NCI-H187 (cell line): Measurements from ENCODE around the gene CYSRT1.

ENCODE experiments used
- DNase-seq, 2 experiments: peaks; one replicate each; lab custom pipeline; 2025; lab: John Stamatoyannopoulos, UW

Gene CYSRT1

DNA sequence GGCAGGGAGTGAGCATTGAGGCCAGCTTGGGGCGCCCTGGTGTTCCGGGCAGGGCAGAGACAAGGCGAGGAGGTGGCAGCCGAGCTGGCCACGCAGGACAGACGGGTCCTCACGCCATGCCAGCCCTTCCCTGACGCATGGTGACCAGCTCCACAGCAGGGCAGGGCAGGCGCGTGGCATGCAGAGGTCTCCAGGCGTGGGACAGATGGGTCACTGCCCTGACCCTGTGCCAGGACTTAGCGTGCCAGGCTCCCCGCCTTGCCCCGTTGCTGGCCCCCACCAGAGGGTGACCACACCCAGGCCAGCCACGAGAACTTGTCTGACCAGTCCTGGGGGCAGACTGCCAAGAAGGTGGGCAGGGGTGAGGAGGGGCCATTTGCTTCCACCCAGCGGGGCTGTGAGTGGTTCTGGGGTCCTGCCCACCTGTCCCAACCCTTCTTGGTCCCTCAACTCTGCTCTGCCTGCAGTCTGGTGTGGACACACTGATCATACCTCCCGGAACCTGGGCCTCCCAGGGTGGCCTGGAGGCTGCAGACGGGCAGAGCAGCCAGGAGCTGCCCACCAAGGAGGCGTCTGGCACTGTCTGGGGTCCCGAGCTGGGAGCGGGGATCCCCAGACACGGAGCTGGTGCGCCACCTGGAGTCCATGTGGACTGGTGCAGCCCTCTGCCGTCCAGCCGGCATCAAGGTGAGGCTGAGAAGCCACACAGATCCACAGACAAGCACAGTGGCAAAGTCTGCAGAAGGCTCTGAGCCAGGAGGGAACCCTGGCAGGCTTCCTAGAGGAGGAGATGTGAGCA lies 2.3 kb downstream of the CYSRT1 start, which contains the start of gene RNF224:
RNF224 (plus strand) TSS at position 449 of the 799 bp plus-strand sequence. CDS start 834 bp downstream, outside the sequence.
- peak in 1 of 2 experiments; percentile 30 for DNase-seq

DNA sequence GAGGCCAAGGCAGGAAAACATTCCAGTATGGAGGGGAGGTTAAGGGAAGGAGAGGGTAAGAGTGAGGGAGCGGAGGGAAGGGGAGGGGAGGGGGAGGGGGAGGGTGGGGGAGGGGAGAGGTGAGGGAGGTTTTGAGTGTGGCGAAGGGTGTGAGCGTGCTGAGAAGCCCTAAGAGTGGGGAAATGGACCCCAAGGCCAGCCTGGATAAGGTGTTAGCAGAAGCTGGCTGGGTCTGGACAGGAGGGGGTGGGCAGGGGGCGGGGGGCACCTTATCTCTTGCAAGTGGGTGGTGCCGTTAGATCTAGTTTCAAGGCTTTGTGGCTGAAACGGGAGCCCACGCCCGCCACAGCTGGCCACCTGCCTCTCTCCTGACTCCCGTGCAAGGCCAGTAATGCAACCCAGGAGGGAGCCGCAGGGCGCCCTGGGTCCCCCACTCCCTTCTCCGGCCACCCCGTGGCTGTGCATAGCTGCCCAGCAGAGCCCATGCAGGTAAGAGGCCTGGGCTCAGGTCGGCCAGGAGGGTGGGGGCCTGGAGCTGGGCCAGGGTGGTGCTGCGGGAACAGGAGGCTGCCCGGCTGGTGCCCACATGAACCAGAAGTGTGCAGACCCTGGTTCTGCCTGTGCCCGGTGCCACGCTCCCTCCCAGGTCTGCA lies 3.0 kb downstream of the CYSRT1 start:
- no peak for DNase-seq

DNA sequence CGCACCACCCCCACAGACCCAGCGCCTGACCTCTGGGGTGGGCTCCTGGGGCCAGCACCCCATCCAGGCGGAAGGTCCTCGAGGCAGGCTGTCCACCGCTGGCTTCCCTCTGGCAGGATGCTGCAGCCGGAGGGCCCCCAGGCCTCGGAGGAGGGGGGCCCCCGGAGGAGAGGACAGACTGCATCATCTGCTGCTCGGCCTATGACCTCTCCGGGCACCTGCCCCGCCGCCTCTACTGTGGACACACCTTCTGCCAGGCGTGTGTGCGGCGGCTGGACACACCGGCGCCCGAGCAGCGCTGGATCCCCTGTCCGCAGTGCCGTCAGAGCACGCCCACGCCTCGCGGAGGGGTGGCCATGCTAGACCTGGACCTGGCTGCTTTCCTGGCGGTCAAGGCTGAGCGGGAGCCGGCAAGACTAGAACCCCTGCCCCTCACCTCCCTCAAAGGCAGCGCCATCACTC lies 3.6 kb downstream of the CYSRT1 start:
- no peak for DNase-seq

DNA sequence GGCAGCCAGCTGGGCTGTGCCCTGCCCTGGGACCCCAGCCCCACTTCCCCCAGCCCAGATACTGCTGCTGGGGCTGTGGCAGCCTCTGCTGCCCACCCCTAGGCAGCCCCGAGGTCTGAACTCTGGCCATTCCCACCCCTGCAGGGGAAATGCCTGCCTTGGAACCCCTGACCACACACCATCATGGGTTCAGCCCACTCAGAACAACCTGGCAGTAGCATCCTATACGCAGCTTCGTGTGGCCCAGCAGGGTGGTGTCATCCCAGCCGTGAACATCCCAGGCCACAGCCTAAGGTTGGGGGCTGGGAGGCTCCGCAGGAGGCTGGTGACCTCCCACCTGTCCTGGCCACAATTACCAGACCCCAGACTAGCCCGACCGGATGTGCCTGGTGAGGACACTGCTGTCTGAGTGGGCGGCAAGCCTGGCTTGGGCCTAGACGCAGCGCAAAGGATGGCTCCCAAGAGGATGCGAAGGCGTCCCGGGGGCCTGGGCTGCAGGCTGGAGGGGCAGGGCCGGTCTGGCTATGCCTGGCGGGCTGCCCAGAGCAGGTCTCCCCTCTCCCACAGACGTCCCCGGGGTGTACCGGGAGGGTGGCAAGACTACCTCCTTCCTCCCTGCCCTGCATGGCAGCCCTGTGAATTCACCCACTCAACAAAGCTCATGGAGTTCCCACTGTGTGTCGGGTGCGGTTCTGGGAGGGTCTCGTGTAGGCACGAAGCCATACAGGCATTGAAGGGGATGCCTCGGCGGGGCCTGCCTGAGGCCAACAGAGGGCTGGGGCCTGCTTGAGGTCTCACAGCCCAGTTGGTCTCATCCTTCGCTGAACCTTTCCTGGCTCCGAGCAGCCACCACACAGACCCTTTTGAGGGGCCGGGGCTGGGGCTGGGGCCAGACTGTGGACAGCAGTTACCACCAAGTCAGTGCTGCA lies 4.3 kb downstream of the CYSRT1 start:
- DNase-seq = no peak

DNA sequence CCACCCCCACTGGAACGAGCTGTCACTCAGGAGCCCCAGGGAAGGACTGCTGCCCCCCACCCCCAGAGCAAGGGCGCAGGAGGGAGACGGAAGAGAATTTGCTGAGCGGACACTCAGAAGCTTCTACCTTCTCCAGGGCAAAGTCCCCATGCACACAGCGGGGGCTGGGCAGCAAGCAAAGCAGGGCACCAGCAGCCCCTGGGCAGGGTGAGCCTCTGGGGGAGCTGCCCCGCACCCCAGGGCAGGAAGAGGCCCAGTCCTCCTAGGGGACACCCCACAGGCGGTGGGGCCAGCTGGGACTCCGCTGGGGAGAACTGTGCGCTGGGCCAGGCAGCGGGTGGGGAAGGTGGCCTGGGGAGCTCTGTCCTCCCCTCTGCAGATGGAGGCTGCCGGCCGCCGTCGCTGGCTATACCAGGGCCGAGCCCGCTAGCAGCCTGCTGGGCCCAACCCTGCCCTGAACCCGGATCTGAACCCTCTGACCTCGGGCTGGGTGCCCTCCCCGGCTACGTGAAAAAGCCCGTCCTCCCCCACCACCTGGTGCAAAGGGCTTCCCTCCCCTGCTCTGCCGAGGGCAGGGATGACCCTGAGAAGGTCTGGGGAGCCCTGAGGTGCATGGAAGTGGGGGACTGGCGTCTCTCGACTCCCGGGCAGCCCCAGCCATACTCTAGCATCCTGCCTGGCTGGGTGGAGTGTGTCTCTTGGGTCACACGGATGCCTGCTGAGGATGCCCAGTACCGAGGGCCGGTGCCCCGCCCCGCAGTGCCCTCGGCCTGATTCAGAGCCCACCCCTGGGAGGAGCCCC lies 5.1 kb downstream of the CYSRT1 start:
- DNase-seq = no peak

DNA sequence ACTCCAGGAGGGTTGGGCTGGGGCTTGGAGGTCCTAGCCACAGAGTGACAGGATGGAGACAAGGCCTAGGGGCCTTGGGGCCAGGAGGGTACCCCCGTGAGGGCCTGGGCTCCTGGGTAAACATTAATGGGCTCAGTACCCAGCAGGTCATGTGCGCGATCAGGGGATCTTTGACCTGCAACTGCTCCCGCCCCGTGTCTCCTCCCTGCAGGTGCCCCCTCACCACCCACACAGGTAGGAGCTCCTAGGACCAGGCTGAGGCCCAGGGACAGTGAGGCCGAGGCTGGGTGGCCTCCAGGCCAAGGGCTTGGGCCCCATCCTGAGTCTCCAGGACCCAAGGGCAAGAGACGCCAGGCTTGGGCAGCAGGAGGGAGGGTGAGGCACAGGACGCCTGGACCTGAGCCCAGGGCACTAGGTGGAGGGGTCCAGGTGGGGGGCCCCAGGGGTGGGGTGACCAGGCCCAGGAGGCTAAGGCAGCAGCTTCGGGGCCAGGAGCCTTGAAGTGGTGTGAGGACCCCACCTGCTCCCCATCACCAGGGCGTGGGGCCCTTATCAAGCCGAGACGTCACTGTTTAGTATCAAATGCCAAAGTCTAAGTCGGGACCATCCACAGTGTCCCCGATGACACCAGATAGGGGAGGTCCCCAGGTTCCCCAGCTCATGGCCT lies 5.9 kb downstream of the CYSRT1 start, which contains the start of gene SLC34A3:
SLC34A3 (plus strand) TSS at position 197 of the 667 bp plus-strand sequence. CDS start 802 bp downstream, outside the sequence.
- no peak for DNase-seq

DNA sequence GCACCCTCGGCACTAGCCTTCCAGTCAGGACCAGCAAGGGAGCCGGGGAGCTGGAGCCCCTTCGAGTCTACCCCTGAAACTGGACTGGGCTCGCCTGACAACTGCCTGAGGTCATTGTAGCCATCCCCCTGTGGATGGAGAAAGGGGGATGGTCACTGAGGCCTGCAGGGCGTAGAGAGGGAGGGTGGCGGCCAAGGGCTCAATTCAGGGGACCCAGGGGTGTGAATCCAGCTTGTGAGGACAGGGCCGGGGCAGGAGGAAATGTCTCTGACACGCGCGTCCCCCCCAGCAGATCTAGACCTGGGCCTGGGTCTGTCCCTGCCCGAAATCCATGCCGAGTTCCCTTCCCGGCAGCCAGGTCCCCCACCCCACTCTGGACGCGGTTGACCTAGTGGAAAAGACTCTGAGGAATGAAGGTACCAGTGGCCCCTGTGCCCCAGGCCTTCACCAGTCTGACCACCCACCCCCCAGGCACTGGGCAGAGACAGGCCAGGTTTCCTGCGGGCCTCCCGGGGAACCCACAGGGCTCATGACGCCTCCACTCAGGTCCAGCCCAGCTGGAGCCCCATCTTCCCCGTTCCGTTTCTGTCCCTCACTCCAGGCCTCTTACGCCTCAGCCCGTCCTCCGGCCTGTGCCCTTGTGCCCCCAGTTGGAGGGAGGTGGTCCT lies 6.5 kb downstream of the CYSRT1 start:
- DNase-seq = no peak

DNA sequence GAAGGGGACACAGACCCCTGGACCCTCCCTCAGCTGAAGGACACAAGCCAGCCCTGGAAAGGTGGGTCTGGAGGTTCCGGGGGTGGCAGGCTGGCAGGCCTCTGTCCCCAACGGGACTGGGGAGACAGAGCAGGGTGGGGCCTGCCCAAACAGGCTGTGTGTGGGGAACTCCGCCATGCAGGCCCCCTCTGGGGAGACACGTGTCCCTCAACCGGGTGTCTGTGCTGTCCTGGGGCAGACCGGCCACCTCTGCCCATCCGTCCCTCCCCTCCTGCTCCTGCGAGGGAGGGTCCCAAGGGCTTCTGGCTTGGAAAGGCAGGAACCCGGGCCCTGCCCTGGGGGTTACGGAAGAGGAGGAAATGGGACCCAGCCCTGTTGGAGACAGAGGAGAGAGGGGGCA lies 7.1 kb downstream of the CYSRT1 start:
- DNase-seq = no peak

DNA sequence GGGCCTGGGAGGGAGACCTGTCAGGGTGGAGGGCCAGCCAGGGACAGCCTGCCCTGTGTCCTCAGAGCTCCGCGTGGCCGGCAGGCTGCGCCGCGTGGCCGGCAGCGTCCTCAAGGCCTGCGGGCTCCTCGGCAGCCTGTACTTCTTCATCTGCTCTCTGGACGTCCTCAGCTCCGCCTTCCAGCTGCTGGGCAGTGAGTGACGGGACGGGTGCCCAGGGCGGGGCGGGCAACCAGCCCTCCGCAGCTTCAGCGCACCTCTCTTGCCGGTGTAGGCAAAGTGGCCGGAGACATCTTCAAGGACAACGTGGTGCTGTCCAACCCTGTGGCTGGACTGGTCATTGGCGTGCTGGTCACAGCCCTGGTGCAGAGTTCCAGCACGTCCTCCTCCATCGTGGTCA lies 7.5 kb downstream of the CYSRT1 start:
- DNase-seq = no peak

DNA sequence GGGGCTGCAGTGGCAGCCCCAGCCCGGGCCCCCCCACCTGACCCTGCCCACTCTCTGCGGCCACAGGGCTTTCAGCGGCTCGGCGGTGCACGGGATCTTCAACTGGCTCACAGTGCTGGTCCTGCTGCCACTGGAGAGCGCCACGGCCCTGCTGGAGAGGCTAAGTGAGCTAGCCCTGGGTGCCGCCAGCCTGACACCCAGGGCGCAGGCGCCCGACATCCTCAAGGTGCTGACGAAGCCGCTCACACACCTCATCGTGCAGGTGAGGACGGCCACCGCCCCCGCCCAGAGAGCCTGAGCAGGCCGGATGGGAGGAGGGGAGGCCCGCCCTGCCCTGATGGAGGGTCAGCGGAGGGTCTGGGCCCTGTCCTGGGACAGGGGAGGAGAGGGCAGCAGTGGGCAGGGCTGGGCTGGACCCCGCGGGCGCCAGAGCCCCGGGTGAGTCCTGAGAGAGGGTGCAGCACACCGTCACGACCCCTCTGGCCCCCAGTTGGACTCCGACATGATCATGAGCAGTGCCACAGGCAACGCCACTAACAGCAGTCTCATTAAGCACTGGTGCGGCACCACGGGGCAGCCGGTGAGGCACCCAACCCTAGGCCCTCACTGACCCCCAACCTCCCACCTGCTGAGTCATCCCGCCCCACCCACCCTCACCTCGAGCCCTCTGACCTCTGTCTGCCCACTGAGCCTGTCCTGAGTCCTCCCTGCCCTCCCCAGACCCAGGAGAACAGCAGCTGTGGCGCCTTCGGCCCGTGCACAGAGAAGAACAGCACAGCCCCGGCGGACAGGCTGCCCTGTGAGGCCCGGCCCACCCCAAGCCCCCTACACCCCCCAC lies 8.4 kb downstream of the CYSRT1 start:
- no peak for DNase-seq

DNA sequence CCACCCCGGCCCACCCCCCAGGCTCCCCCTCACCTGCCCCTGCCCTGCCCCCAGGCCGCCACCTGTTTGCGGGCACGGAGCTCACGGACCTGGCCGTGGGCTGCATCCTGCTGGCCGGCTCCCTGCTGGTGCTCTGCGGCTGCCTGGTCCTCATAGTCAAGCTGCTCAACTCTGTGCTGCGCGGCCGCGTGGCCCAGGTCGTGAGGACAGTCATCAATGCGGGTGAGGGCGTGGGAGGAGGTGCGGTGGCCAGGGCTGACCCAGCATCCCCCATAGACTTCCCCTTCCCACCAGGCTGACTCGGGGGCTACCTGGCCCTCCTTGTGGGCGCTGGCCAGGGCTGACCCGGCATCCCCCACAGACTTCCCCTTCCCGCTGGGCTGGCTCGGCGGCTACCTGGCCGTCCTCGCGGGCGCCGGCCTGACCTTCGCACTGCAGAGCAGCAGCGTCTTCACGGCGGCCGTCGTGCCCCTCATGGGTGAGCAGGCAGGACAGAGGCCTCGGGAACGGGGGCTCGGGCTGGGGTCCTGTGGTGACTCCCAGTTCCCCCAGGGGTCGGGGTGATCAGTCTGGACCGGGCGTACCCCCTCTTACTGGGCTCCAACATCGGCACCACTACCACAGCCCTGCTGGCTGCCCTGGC lies 9.2 kb downstream of the CYSRT1 start:
- no peak for DNase-seq

DNA sequence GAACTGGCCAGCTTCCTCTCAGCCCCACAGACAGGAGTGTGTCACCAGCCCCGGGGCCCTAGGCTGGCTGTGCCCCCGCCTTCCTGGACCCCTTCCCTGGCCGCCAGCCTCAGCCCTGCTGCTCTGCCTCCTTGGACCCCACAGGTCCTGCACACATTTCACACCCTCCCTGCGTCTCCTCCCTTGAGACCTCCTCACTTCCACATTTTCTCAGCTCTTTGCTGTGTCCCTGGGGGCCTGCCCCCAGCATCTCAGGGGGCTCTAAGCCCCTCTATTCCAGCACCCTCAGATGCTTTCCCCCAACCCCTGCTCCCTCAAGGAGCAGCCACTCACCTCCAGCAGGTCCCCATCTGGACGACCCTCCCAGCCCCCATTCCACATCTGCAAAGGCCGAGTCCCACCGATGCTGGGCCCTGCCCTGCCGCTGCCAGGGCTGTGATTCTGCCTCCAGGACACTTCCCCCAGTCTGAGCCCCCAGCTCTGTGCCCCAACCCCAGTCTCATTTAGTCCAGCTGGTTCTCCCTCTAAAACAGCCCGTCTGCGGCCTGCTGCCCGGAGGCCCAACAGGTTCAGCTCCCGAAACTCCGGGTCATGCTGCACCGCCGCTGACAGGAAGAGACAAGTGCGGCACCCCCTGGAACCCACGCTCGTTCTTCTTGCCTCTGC lies 9.9 kb downstream of the CYSRT1 start:
- DNase-seq = no peak

DNA sequence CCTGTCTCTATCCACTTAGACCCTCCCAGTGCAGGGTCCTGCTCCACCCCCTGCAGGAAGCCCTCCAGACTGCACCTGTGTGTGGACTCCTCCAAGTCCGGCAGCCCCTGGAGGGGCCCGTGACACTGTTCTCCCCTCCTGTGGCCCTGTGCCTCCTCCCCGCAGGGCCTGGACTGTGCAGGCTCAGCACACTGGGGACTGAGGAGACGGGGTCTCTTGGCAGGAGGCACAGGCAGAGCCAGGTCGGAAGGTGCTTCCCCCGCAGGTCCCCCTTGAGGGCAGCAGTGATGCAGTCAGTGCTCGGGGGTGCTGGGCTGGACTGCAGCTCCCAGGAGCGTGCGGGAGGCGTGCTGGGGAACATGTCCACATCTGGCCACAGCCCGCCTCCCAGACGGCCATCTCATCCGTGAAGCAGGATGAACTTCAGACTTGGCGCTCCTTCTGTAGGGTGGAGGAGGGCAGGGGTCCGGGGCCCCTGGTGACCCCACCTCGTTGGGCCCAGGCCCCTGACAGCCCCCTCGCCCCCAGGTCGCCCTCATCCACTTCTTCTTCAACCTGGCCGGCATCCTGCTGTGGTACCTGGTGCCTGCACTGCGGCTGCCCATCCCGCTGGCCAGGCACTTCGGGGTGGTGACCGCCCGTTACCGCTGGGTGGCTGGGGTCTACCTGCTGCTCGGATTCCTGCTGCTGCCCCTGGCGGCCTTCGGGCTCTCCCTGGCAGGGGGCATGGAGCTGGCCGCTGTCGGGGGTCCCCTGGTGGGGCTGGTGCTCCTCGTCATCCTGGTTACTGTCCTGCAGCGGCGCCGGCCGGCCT lies 10.7 kb downstream of the CYSRT1 start:
- no peak for DNase-seq

DNA sequence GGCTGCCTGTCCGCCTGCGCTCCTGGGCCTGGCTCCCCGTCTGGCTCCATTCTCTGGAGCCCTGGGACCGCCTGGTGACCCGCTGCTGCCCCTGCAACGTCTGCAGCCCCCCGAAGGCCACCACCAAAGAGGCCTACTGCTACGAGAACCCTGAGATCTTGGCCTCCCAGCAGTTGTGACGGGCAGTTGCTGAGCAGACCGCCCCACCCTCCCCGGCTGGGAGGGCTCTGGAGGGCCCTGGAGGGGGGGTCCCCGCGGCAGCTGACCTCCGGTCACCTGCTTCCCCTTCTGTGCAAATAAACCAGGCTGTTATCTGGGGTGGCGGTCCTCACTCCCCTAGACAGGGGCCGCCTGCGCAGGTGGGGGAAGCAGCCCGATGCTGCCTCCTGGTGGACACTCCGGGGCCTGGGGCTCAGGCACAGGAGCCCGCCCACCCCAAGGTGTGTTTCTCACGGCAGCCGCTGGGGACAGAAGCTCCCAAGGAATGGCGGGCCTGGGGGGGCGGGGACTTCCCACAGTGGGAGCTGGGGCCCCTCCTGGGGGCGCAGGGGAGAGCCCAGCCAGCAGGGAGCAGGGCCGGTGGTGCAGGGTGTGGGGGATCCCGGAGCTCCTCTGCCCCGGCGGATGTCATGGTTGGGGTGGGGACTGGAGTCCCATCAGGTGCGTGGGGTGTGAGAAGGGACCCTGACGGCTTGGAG lies 11.4 kb downstream of the CYSRT1 start:
- DNase-seq = peak; percentile 41 to 61

DNA sequence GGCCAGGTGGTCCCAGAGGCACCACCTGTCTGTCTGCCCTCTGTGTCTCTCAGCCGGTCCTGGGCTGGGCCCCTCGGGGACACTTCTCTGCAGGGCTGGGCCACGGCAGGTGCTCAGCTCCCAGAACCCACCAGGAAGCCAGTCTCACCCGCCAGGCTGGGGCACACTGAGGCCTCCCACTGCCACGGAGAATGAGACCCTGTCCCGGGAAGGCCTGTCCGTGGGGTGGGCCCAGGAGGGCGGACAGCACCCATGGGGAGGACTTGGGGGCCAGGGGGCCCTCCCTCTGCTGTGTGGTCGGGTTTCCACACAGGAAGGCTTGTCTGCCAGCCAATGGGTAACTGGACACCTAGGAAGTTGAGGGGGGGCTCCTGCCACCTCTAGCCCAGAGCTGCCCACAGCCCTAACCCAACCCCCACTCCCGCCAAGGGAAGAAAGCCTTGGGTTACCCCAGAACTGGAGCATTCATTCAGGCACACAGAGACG lies 12.0 kb downstream of the CYSRT1 start:
- no peak for DNase-seq
